NB4 (cell line): Measurements from ENCODE around the gene STAM2.
"Not testable (repeated sequence)": the region's sequence is repeated elsewhere in the genome, so short reads cannot be mapped to it uniquely, and the experiment has no call there.

Experiments used
- DNase-seq: peaks from one replicate; pipeline ENCODE4 v3.0.0; 2010; ENCODE audit warnings: low read depth
- H3K4me3 ChIP-seq: one replicate; pipeline ENCODE4 v1.5.1; 2011; ENCODE audit warnings: mild to moderate bottlenecking, low read depth, low read length, moderate library complexity
- MYC ChIP-seq: IDR thresholded peaks from 2 replicates; pipeline ENCODE4 v1.6.1; 2011; ENCODE audit warnings: low read depth, low read length
- POLR2A ChIP-seq: IDR thresholded peaks from 2 replicates; pipeline ENCODE4 v1.6.1; 2011; ENCODE audit warnings: mild to moderate bottlenecking; ENCODE audit not compliant: insufficient read length; ENCODE audit errors: extremely low read depth
- TF ChIP-seq, protein P1 (sequence below): IDR thresholded peaks from one replicate; pipeline ENCODE4 v1.5.1; 2012; ENCODE audit warnings: low read depth, low read length
- TF ChIP-seq, protein P2 (sequence below): IDR thresholded peaks from 2 replicates; pipeline ENCODE4 v1.6.1; 2011; ENCODE audit warnings: low read depth, low read length

Gene STAM2

DNA sequence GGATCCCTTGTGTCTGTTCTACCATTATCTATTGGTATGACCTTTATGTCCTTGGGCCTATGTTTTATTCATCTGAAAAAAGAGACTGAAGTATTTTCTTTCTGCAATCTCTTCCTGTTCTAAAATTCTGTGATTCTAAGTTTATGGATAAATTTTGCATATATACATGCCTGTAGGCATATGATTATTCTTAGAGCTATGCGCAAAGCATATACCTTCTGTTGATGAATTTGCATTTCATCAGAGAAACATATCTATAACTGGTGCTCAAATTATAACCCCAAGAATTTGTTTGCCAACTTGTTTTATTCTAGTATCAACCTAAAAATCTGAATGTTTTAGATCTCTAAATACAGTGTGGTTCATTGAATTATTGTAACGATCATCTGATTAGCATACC, 83.5 kb downstream of the STAM2 start:
- TF ChIP-seq POLR2A (no peak), MYC (no peak)
- TF ChIP-seq, protein P1, sequence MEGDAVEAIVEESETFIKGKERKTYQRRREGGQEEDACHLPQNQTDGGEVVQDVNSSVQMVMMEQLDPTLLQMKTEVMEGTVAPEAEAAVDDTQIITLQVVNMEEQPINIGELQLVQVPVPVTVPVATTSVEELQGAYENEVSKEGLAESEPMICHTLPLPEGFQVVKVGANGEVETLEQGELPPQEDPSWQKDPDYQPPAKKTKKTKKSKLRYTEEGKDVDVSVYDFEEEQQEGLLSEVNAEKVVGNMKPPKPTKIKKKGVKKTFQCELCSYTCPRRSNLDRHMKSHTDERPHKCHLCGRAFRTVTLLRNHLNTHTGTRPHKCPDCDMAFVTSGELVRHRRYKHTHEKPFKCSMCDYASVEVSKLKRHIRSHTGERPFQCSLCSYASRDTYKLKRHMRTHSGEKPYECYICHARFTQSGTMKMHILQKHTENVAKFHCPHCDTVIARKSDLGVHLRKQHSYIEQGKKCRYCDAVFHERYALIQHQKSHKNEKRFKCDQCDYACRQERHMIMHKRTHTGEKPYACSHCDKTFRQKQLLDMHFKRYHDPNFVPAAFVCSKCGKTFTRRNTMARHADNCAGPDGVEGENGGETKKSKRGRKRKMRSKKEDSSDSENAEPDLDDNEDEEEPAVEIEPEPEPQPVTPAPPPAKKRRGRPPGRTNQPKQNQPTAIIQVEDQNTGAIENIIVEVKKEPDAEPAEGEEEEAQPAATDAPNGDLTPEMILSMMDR: no peak
- TF ChIP-seq, protein P2, sequence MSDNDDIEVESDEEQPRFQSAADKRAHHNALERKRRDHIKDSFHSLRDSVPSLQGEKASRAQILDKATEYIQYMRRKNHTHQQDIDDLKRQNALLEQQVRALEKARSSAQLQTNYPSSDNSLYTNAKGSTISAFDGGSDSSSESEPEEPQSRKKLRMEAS: no peak
- H3K4me3 ChIP-seq: no peak overlapping the region
- no peak for DNase-seq

DNA sequence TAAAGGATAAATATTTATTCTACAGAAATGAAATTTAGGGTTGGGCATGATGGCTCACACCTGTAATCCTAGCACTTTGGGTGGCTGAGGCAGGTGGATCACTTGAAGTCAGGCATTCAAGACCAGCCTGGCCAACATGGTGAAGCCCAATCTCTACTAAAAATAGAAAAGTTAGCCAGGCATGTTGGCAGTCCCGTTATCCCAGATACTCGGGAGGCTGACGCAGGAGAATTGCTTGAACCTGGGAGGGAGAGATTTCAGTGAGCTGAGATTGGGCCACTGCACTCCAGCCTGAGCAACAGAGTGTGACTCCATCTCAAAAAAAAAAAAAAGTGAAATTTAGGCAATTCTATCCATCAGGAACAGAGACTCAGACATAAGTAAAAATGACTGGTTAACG, 84.8 kb downstream of the STAM2 start:
- DNase-seq, H3K4me3 ChIP-seq: not testable (repeated sequence)

DNA sequence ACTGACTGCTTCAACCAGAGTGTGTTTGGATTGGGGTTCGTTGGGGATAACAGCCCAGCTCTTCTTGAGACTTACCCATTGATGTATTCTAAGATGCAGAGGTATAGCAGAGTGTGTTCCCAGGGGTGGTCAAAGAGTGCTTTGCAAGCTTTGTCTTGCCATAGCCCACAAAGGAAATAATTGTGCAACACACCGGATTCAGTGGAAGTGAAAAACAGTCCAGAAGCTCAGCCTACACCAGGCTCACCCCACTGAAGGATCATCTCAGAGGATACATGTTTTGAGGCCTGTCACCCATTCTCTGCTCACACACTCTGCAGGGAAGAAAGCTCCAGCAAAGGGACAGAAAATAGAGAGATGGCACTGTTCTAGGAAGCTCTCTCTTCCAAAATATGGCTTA, 86.3 kb downstream of the STAM2 start:
- peak; percentile 96 for DNase-seq
- TF ChIP-seq, protein P1: no peak
- TF ChIP-seq, protein P2: no peak
- TF ChIP-seq POLR2A (no peak), MYC (peak; percentile 34; the same call in 1 of the 2 replicates)
- peak overlapping the region; percentile 30 for H3K4me3 ChIP-seq

DNA sequence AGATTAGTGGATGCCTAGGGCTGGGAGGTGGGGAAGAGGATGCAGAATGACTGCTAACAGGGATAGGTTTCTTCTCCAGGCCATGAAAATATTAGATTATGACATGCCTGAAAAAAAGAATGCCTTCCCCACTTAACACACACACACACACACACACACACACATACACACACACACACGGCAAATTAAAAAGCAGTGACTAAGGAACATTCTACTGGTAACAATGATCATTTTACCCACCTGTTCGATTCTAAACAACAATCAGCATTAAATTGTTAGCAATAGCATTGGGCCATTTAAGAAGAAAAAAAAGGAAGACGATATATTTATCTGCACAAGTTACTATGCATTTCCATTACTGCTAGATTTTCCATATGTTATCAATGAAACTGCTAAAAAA, 87.6 kb downstream of the STAM2 start:
- TF ChIP-seq, protein P2: no peak
- no peak for TF ChIP-seq POLR2A
- TF ChIP-seq MYC: no peak
- TF ChIP-seq, protein P1: no peak
- no peak overlapping the region for H3K4me3 ChIP-seq
- no peak for DNase-seq

DNA sequence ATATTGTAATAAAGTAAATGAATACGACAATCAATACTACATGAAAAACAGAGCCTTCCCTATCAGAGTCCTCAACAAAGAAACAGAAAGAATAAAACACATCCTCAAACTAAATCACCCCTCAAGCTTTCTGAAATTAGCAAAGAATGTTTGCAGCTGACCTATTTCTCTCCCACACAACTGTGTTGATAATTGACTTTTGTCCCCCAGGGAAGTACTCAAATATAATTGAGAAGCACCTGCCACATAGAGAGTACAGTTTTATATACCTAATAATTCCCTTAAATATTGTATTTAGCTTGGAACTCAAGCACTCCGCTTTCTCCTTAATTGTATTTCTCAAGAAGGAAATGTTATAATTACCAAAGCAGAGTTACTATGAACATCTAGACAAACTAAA, 89.3 kb downstream of the STAM2 start:
- no peak overlapping the region for H3K4me3 ChIP-seq
- TF ChIP-seq, protein P2: no peak
- TF ChIP-seq MYC: no peak
- TF ChIP-seq, protein P1: no peak
- TF ChIP-seq POLR2A: no peak
- no peak for DNase-seq

DNA sequence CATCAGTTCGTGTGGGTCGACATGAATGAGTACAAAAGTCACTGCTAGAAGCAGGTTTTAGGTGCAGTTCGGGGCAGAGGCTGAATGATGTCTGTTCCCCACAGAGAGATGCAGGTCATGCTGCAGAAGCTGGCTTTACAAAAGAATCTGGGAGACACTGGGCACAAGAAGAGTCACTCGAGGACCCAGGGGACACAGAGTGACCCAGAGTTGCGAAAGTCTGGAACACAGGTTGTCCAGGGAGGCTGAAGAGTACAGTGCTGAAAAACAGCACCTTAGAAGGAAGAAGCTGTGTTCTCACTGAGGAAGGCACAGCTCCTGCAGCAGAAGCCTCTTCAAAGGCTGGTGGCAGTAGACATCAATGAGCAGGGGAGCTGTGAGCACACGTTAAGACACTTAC, 91.5 kb downstream of the STAM2 start:
- no peak for TF ChIP-seq POLR2A
- TF ChIP-seq, protein P1: no peak
- TF ChIP-seq, protein P2: no peak
- no peak for TF ChIP-seq MYC
- DNase-seq: peak; percentile 45
- no peak overlapping the region for H3K4me3 ChIP-seq
